Pancreas (tissue), 10 donors: Measurements from ENCODE around the gene PRKCZ. TPM values are rescaled to one million over a fixed set of nuclear protein-coding genes. Genes with fewer than 3 reads are reported as not detected.
A peak's percentile ranks its signal among the peaks of the same experiment; 100 is the strongest.

Experiments used
- ATAC-seq, 4 donors: fragments of 200-7000 bp; cut with Tn5 transposase; one replicate each; pipeline versions ENCODE4 v1.8.0 to v1.9.1; 2020; ENCODE audit warnings: mild to moderate bottlenecking in 4 of 4, moderate library complexity in 4 of 4
- DNase-seq, 6 donors: peaks; one replicate each; pipeline ENCODE4 v3.0.0-alpha.2; 2020
- FAIRE-seq: peaks from 2 replicates; lab custom pipeline; 2012; peaks lifted over from hg19 to GRCh38; lab: Jason Lieb, UNC
- H3K27ac ChIP-seq, 4 donors: fragments of 200-600 bp; sonication (generic); 1 replicate in 3 of 4; 2 replicates in 1 of 4; pipeline versions ENCODE4 v1.5.0 to v1.8.0; 2020
- H3K27me3 ChIP-seq, 4 donors: fragments of 200-600 bp; one replicate each; pipeline ENCODE4 v1.8.0; 2021
- H3K36me3 ChIP-seq, 3 donors: fragments of 200-600 bp; sonication (generic) in 1 of 3; one replicate each; pipeline versions ENCODE4 v1.5.0 to v1.8.0; 2020 to 2021
- H3K4me1 ChIP-seq, 3 donors: fragments of 200-600 bp; one replicate each; pipeline ENCODE4 v1.8.0; 2021
- H3K4me3 ChIP-seq, 4 donors: fragments of 200-600 bp; sonication (generic) in 2 of 4; one replicate each; pipeline versions ENCODE4 v1.5.0 to v1.8.0; 2020 to 2021
- H3K9me3 ChIP-seq, 4 donors: fragments of 200-600 bp; one replicate each; pipeline ENCODE4 v1.8.0; 2021
- WGBS, 2 donors: extraction: QIAGEN DNeasy Blood & Tissue Kit; methylation state at CpG; one replicate each; pipeline ENCODE4 v1.1.7; 2013; 5-methylcytosine and 5-hydroxymethylcytosine counted together
- intact Hi-C, 3 donors: fragments of 100-400 bp; cut with DNase I; formaldehyde crosslinking; loops; one replicate each; pipeline versions ENCODE4 v1.11.1 to v1.14.2; 2022
- polyA plus RNA-seq, 2 donors: library from polyadenylated mRNA; stranded (reverse); fragments of 200-250 nt; gene quantifications; one replicate each; pipeline ENCODE4 v1.2.3, GENCODE V29; 2013
- total RNA-seq, 6 donors: library from RNA; stranded (reverse); fragmentation: NEBNext Ultra II Directional in 4 of 6; extraction: Animal tissue kit (Norgen Biotek cat#: 25700) in 4 of 6; gene quantifications; one replicate each; pipeline versions ENCODE4 v1.2.1 to v1.2.4, GENCODE V29; 2021 to 2023
- TF ChIP-seq, protein P1 (sequence below), 4 donors: fragments of 200-600 bp; sonication (generic) in 3 of 4; IDR thresholded peaks; one replicate each; pipeline versions ENCODE4 v1.5.0 to v1.8.0; 2021; ENCODE audit warnings: antibody characterized with exemption in 4 of 4
- donor health status: healthy with polysubstance abuse.
- donor health status: DM: no; HTN: no; CAD: no; lungs with moderate emphysema.
- donor health status: DM: no; HTN: no; CAD: no.
- donor health status: control.
- donor health status: control.
- donor health status: Bipolar disorder and iron deficiency.
- donor health status: DM: yes; HTN: yes; CAD: no.
- donor health status: DM: no; HTN: no; CAD: no.
- donor health status: DM: no; HTN: no; CAD: no.
- donor health status: DM: yes; HTN: yes; CAD: no.

The PRKCZ gene
- total and polyA plus RNA-seq, 8 donors, result 9.8 to 27.4 (median 17.1) TPM

GRCh38 chr1:2053784-2054376 is 3.7 kb downstream of the PRKCZ start:
- intact Hi-C loops, result no loop called here
- peak in 1 of 6 donors; percentile 62 for DNase-seq

DNA sequence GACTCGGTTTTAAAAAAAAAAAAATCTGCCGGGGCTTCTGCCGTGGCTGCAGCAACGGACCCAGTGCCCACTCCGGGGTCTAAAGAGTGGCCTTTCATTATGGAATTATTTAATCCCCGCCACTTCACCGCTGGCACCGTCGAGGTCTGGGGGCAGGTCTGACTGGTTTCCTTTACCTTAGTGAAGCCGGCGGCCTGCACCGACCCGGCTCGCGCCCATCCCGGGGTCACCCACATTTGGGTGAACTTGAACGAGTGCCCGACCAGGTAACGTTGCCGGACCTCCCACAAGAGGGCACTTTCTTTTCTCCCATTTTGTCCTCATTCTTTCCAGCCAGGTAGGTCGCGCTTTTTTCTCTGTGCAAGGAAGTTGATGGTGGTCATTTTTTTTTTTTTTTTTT is 4.3 kb downstream of the PRKCZ start:
- no peaks in the 10 kb centered on the region for H3K9me3 ChIP-seq
- DNase-seq, result peak in 1 of 6 donors; percentile 43
- FAIRE-seq, result no peak
- no peak for ATAC-seq
- TF ChIP-seq, protein P1, sequence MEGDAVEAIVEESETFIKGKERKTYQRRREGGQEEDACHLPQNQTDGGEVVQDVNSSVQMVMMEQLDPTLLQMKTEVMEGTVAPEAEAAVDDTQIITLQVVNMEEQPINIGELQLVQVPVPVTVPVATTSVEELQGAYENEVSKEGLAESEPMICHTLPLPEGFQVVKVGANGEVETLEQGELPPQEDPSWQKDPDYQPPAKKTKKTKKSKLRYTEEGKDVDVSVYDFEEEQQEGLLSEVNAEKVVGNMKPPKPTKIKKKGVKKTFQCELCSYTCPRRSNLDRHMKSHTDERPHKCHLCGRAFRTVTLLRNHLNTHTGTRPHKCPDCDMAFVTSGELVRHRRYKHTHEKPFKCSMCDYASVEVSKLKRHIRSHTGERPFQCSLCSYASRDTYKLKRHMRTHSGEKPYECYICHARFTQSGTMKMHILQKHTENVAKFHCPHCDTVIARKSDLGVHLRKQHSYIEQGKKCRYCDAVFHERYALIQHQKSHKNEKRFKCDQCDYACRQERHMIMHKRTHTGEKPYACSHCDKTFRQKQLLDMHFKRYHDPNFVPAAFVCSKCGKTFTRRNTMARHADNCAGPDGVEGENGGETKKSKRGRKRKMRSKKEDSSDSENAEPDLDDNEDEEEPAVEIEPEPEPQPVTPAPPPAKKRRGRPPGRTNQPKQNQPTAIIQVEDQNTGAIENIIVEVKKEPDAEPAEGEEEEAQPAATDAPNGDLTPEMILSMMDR (IDR thresholded peaks at IDR 0.05), result no peak
- no peak overlapping the region for H3K4me3 ChIP-seq
- peaks cover 0 to under 1% (median 0%) of the 10 kb centered on the region in 3 donors for H3K4me1 ChIP-seq
- WGBS, 2 donors, result 80 to 86% methylated on average over 22 of the region's 22 CpGs
- H3K27ac ChIP-seq, result no peak overlapping the region
- H3K27me3 ChIP-seq, result no peaks in the 10 kb centered on the region
- H3K36me3 ChIP-seq, result peaks cover 0 to under 1% (median 0%) of the 10 kb centered on the region in 3 donors
- intact Hi-C loops, result no loop called here

More at GRCh38 chr1:2053784-2054376, 3.7 kb downstream of the PRKCZ start:
- Histone ChIP-seq H3K27ac (no peak overlapping the region), H3K4me1 (peaks cover 0 to 4% (median 0%) of the 10 kb centered on the region in 3 donors), H3K9me3 (no peaks in the 10 kb centered on the region), H3K4me3 (no peak overlapping the region), H3K27me3 (no peaks in the 10 kb centered on the region), H3K36me3 (no peaks in the 10 kb centered on the region)
- FAIRE-seq (no peak), ATAC-seq (no peak)
- 91% methylated on average over 12 of the region's 12 CpGs for WGBS, 2 donors
- TF ChIP-seq, protein P1 (IDR thresholded peaks at IDR 0.05), result no peak

GRCh38 chr1:2055911-2056575 is 5.8 kb downstream of the PRKCZ start:
- Histone ChIP-seq H3K4me3 (no peak overlapping the region), H3K27me3 (no peaks in the 10 kb centered on the region), H3K4me1 (no peaks in the 10 kb centered on the region), H3K36me3 (peaks cover 0 to 7% (median 0%) of the 10 kb centered on the region in 3 donors), H3K9me3 (no peaks in the 10 kb centered on the region), H3K27ac (no peak overlapping the region)
- DNase-seq (peak in 1 of 6 donors; percentile 72), ATAC-seq (no peak), FAIRE-seq (no peak)
- intact Hi-C loops, result no loop called here
- TF ChIP-seq, protein P1 (IDR thresholded peaks at IDR 0.05), result no peak
- WGBS, 2 donors, result 92 to 95% methylated on average over 29 of the region's 29 CpGs

DNA sequence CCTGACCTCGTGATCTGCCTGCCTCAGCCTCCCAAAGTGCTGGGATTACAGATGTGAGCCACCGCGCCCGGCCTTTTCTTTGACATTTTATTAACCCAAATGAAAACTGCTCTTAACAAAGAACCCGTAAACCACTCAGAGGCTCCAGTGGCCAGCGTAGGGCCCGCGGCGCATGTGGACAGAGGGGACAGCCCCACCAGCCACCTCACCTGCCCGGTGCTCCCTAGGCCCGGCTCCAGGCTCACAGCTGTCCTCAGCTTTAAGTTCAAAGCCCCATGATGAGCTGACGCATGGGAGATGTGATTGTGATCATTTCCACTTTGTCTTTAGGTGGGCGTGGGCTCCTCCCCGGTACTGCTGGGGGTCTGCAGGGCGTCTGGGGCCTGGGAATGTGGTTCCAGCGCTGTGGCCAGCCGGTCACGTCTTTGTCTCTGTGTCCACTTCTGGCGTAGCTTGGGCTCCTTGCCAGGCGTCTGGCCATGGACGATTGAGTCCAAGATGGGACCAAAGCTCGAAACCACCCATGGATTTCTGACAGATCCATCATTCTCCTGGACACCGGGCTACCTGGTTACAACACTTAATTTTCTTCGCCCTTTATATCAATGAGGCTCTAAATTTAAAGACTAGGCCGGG is 6.9 kb downstream of the PRKCZ start:
- DNase-seq (peak in 1 of 6 donors; percentile 43), FAIRE-seq (no peak), ATAC-seq (no peak)
- Histone ChIP-seq H3K27me3 (no peaks in the 10 kb centered on the region), H3K27ac (no peak overlapping the region), H3K4me3 (no peak overlapping the region), H3K4me1 (no peaks in the 10 kb centered on the region), H3K9me3 (no peaks in the 10 kb centered on the region), H3K36me3 (peaks cover 0 to 7% (median 0%) of the 10 kb centered on the region in 3 donors)
- 94 to 96% methylated on average over 25 of the region's 25 CpGs for WGBS, 2 donors
- intact Hi-C loops, result no loop called here
- TF ChIP-seq, protein P1 (IDR thresholded peaks at IDR 0.05), result no peak
